Stimulated activated CD4-positive, alpha-beta T cell treated with anti-CD3 and anti-CD28 coated beads, Interleukin-12 subunit alpha, Interleukin-12 subunit beta, amount 100 ng/mL, for 24 hours (primary cell): ENCODE data around the gene TNFSF8.

Experiments used
- DNase-seq, 2 experiments: peaks; one replicate each; pipeline ENCODE4 v3.0.0-alpha.2; 2020; ENCODE audit warnings: low read depth in 2 of 2

TNFSF8 gene

GRCh38 chr9:114869845-114870244 is 60.5 kb downstream of the TNFSF8 start:
- DNase-seq, result no peak

- no peak for DNase-seq
These were observed 61.0 kb downstream of the TNFSF8 start for GRCh38 chr9:114869378-114869777.

GRCh38 chr9:114867327-114867726 is 63.1 kb downstream of the TNFSF8 start:
- no peak for DNase-seq

GRCh38 chr9:114864471-114864870 is 65.9 kb downstream of the TNFSF8 start:
- no peak for DNase-seq

GRCh38 chr9:114861922-114862605 is 68.3 kb downstream of the TNFSF8 start:
- DNase-seq, result no peak

- DNase-seq, result no peak
These were observed 69.1 kb downstream of the TNFSF8 start for GRCh38 chr9:114861273-114861672.

GRCh38 chr9:114860187-114860586 is 70.2 kb downstream of the TNFSF8 start:
- no peak for DNase-seq

- DNase-seq, result no peak
These were observed 73.5 kb downstream of the TNFSF8 start for GRCh38 chr9:114856942-114857315.

GRCh38 chr9:114856215-114856941 is 74.0 kb downstream of the TNFSF8 start:
- no peak for DNase-seq

- DNase-seq, result no peak
These were observed 74.9 kb downstream of the TNFSF8 start for GRCh38 chr9:114855488-114855887.

GRCh38 chr9:114854736-114855355 is 75.5 kb downstream of the TNFSF8 start:
- DNase-seq, result no peak

- no peak for DNase-seq
These were observed 77.1 kb downstream of the TNFSF8 start for GRCh38 chr9:114853071-114853855.

GRCh38 chr9:114852050-114852594 is 78.3 kb downstream of the TNFSF8 start:
- no peak for DNase-seq

- DNase-seq, result no peak
These were observed 79.1 kb downstream of the TNFSF8 start for GRCh38 chr9:114851306-114851705.
